ENCODE measurements around the gene TMEM141. TPM values are rescaled to one million over a fixed set of nuclear protein-coding genes. Genes with fewer than 3 reads are reported as not detected.

Gene TMEM141
- total RNA-seq = 38.7 and 42.2 TPM in 2 replicates

GRCh38 chr9:136790640-136791515 lies at the start of gene TMEM141:
Gene TMEM141, plus strand, starts transcription at chr9:136791344. Its CDS starts 27 bp downstream, at chr9:136791371.

GRCh38 chr9:136742591-136743391 lies 48.4 kb upstream of the TMEM141 start, which contains the start of gene LCN10:
Gene LCN10, minus strand, starts transcription at chr9:136742940. Its CDS starts 37 bp downstream, at chr9:136742903.

GRCh38 chr9:136748201-136748600 lies 42.9 kb upstream of the TMEM141 start, which contains the start of gene LCN6:
Gene LCN6, minus strand, starts transcription at chr9:136748525. Its CDS starts 42 bp downstream, at chr9:136748483.

GRCh38 chr9:136764301-136764891 lies 26.7 kb upstream of the TMEM141 start, which contains the start of gene LCN15:
Gene LCN15, minus strand, starts transcription at chr9:136764518. Its CDS starts 30 bp downstream, at chr9:136764488.

DNA sequence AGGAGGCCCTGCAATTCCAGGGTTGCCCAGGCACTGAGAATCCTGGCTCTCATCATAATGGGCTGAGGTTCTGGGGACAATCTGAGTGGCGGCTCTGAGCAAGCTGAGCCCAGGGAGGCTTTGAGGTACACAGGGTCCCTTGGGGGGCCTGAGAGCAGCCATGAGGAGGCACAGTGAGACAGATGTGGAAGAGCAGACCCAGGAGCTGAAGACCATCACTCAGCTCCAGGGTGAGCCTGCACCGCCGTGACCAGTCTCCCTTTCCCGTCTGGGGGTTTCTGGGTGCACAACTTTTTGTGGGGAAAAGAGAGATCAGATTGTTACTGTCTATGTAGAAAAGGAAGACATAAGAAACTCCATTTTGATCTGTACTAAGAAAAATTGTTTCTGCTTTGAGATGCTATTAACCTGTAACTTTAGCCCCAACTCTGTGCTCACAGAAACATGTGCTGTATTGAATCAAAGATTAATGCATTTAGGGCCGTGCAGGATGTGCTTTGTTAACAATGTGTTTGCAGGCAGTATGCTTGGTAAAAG lies 5.2 kb downstream of the TMEM141 start, which contains the start of gene CCDC183:
TSS of gene CCDC183 (plus strand) at position 101 of the 537 bp plus-strand sequence. CDS start at position 161, 60 bp downstream.

GRCh38 chr9:136807281-136808074 lies 16.3 kb downstream of the TMEM141 start, which contains the start of gene RABL6:
Gene RABL6, plus strand, starts transcription at chr9:136807948. Its CDS starts 249 bp downstream, at chr9:136808197.

GRCh38 chr9:136842380-136842948 lies 51.3 kb downstream of the TMEM141 start, which contains the start of gene AJM1:
Gene AJM1, plus strand, starts transcription at chr9:136842478. Its CDS starts 1,937 bp downstream, at chr9:136844415.

Other genes starting within 250 kb of the TMEM141 start
- 34.2 and 36.9 TPM in 2 replicates for gene NOTCH1, start 245.3 kb upstream of the TMEM141 start, total RNA-seq
- gene EGFL7, start 128.4 kb upstream of the TMEM141 start, total RNA-seq = 28.3 and 40.9 TPM in 2 replicates
- gene AGPAT2, start 103.9 kb upstream of the TMEM141 start, total RNA-seq = 42.9 and 46.8 TPM in 2 replicates
- gene DIPK1B, start 78.8 kb upstream of the TMEM141 start, total RNA-seq = 2.9 and 3.8 TPM in 2 replicates
- 0.33 TPM in 1 of 2 replicates, not detected in the other for gene LCN10, start 48.4 kb upstream of the TMEM141 start, total RNA-seq
- not detected in 2 replicates for gene LCN6, start 42.8 kb upstream of the TMEM141 start, total RNA-seq
- not detected in 2 replicates for gene LCN8, start 33.1 kb upstream of the TMEM141 start, total RNA-seq
- not detected in 2 replicates for gene LCN15, start 26.8 kb upstream of the TMEM141 start, total RNA-seq
- gene CCDC183, start 5.0 kb downstream of the TMEM141 start, total RNA-seq = 0.52 and 0.89 TPM in 2 replicates
- 49.9 and 65.1 TPM in 2 replicates for gene RABL6, start 16.6 kb downstream of the TMEM141 start, total RNA-seq
- 3.6 and 4.0 TPM in 2 replicates for gene AJM1, start 51.1 kb downstream of the TMEM141 start, total RNA-seq
- 138 and 150 TPM in 2 replicates for gene PHPT1, start 58.1 kb downstream of the TMEM141 start, total RNA-seq
- gene MAMDC4, start 61.0 kb downstream of the TMEM141 start, total RNA-seq = 4.6 and 6.5 TPM in 2 replicates
- gene EDF1, start 75.0 kb downstream of the TMEM141 start, total RNA-seq = 170 and 198 TPM in 2 replicates
- 14.4 and 18.5 TPM in 2 replicates for gene TRAF2, start 95.2 kb downstream of the TMEM141 start, total RNA-seq
- gene FBXW5, start 153.4 kb downstream of the TMEM141 start, total RNA-seq = 164 and 216 TPM in 2 replicates
- 0.72 and 0.79 TPM in 2 replicates for gene C8G, start 153.9 kb downstream of the TMEM141 start, total RNA-seq
- 0.20 TPM in 1 of 2 replicates, not detected in the other for gene LCN12, start 160.9 kb downstream of the TMEM141 start, total RNA-seq
- 11.1 and 66.1 TPM in 2 replicates for gene PTGDS, start 186.2 kb downstream of the TMEM141 start, total RNA-seq
- gene LCNL1, start 191.6 kb downstream of the TMEM141 start, total RNA-seq = 0.50 and 1.1 TPM in 2 replicates
- 8.0 and 11.2 TPM in 2 replicates for gene PAXX, start 201.1 kb downstream of the TMEM141 start, total RNA-seq
- 2.0 and 2.9 TPM in 2 replicates for gene CLIC3, start 205.2 kb downstream of the TMEM141 start, total RNA-seq
- 81.1 and 129 TPM in 2 replicates for gene ABCA2, start 236.9 kb downstream of the TMEM141 start, total RNA-seq
- gene FUT7, start 240.7 kb downstream of the TMEM141 start, total RNA-seq = not detected in 2 replicates